ENCODE measurements around the gene HEATR5A. TPM values are rescaled to one million over a fixed set of nuclear protein-coding genes. Genes with fewer than 3 reads are reported as not detected.

Gene HEATR5A
- total and polyA plus RNA-seq, 2 of the 13 experiments (the other 11 are each of a cell fraction or from before 2014, with no cell fraction given) = 36.4 to 105 TPM

- TF ChIP-seq, protein P1, sequence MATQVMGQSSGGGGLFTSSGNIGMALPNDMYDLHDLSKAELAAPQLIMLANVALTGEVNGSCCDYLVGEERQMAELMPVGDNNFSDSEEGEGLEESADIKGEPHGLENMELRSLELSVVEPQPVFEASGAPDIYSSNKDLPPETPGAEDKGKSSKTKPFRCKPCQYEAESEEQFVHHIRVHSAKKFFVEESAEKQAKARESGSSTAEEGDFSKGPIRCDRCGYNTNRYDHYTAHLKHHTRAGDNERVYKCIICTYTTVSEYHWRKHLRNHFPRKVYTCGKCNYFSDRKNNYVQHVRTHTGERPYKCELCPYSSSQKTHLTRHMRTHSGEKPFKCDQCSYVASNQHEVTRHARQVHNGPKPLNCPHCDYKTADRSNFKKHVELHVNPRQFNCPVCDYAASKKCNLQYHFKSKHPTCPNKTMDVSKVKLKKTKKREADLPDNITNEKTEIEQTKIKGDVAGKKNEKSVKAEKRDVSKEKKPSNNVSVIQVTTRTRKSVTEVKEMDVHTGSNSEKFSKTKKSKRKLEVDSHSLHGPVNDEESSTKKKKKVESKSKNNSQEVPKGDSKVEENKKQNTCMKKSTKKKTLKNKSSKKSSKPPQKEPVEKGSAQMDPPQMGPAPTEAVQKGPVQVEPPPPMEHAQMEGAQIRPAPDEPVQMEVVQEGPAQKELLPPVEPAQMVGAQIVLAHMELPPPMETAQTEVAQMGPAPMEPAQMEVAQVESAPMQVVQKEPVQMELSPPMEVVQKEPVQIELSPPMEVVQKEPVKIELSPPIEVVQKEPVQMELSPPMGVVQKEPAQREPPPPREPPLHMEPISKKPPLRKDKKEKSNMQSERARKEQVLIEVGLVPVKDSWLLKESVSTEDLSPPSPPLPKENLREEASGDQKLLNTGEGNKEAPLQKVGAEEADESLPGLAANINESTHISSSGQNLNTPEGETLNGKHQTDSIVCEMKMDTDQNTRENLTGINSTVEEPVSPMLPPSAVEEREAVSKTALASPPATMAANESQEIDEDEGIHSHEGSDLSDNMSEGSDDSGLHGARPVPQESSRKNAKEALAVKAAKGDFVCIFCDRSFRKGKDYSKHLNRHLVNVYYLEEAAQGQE (IDR thresholded peaks at IDR 0.05; ENCODE audit: borderline replicate concordance in 1 of 2, low read depth in 1 of 2, low read length in 2 of 2) = peak in 1 of 2 experiments; percentile 81; a peak in 2 of 4 replicates
- TF ChIP-seq REPIN1 (CRISPR knock-in tag; IDR thresholded peaks at IDR 0.05; ENCODE audit: borderline replicate concordance, low read depth) = no peak
- TF ChIP-seq RARA (CRISPR knock-in tag; IDR thresholded peaks at IDR 0.05) = peak; percentile 64; the same call in 1 of the 2 replicates
- TF ChIP-seq ZNF547 (CRISPR knock-in tag; IDR thresholded peaks at IDR 0.05) = no peak
- no peak for TF ChIP-seq RBM39 (IDR thresholded peaks at IDR 0.05; ENCODE audit: low read depth, low read length, poor library complexity, severe bottlenecking)
- peak; percentile 10; the same call in 1 of the 2 replicates for TF ChIP-seq ZNF263 (CRISPR knock-in tag; IDR thresholded peaks at IDR 0.05)
- TF ChIP-seq FOXA1 (IDR thresholded peaks at IDR 0.05) = no peak
- TF ChIP-seq FOXA1 (CRISPR knock-in tag; IDR thresholded peaks at IDR 0.05) = peak; percentile 23; the same call in 1 of the 2 replicates
- TF ChIP-seq HNF4A (CRISPR knock-in tag; IDR thresholded peaks at IDR 0.05) = peak; percentile 61; the same call in 1 of the 2 replicates
- 0 out of 2 replicates have a peak, but pooled peaks have one; percentile 66 for TF ChIP-seq ZFP62 (CRISPR knock-in tag; IDR thresholded peaks at IDR 0.05)
- TF ChIP-seq ZNF616 (CRISPR knock-in tag; IDR thresholded peaks at IDR 0.05; ENCODE audit: low read depth) = peak; percentile 65; the same call in 1 of the 2 replicates
- no peak for TF ChIP-seq TERF1 (CRISPR knock-in tag; IDR thresholded peaks at IDR 0.05)
- TF ChIP-seq ZNF333 (CRISPR knock-in tag; IDR thresholded peaks at IDR 0.05; ENCODE audit: borderline replicate concordance) = peak; percentile 95
- no peak for TF ChIP-seq ZNF362 (CRISPR knock-in tag; IDR thresholded peaks at IDR 0.05; ENCODE audit: borderline replicate concordance)
- TF ChIP-seq ZNF20 (CRISPR knock-in tag; IDR thresholded peaks at IDR 0.05) = peak; percentile 87; the same call in 1 of the 2 replicates
- TF ChIP-seq AHR (CRISPR knock-in tag; IDR thresholded peaks at IDR 0.05) = no peak
- TF ChIP-seq YEATS4 (CRISPR knock-in tag; IDR thresholded peaks at IDR 0.05; ENCODE audit: borderline replicate concordance) = no peak
- TF ChIP-seq ZNF7 (CRISPR knock-in tag; IDR thresholded peaks at IDR 0.05) = no peak
- TF ChIP-seq, protein P2, sequence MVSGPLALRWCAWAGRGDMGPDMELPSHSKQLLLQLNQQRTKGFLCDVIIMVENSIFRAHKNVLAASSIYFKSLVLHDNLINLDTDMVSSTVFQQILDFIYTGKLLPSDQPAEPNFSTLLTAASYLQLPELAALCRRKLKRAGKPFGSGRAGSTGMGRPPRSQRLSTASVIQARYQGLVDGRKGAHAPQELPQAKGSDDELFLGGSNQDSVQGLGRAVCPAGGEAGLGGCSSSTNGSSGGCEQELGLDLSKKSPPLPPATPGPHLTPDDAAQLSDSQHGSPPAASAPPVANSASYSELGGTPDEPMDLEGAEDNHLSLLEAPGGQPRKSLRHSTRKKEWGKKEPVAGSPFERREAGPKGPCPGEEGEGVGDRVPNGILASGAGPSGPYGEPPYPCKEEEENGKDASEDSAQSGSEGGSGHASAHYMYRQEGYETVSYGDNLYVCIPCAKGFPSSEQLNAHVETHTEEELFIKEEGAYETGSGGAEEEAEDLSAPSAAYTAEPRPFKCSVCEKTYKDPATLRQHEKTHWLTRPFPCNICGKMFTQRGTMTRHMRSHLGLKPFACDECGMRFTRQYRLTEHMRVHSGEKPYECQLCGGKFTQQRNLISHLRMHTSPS (CRISPR knock-in tag; IDR thresholded peaks at IDR 0.05; ENCODE audit: low read depth) = peak; percentile 75; the same call in 1 of the 2 replicates
- peak; percentile 8; the same call in 1 of the 2 replicates for TF ChIP-seq ZNF235 (CRISPR knock-in tag; IDR thresholded peaks at IDR 0.05; ENCODE audit: borderline replicate concordance)
- no peak for TF ChIP-seq ZIK1 (CRISPR knock-in tag; IDR thresholded peaks at IDR 0.05; ENCODE audit: borderline replicate concordance, low read depth)
- 0 out of 2 replicates have a peak, but pooled peaks have one; percentile 82 for TF ChIP-seq GZF1 (CRISPR knock-in tag; IDR thresholded peaks at IDR 0.05)
- TF ChIP-seq GATA4 (IDR thresholded peaks at IDR 0.05; ENCODE audit: borderline replicate concordance, low read depth) = no peak
- no peak for TF ChIP-seq ZNF12 (CRISPR knock-in tag; IDR thresholded peaks at IDR 0.05)
These were observed 407 bp downstream of the HEATR5A start (continued) for GRCh38 chr14:31419967-31420318.
